WTC11 (cell line): ENCODE measurements around the gene FBXL14.

Experiments
- CTCF ChIP-seq: fragments of 200-600 bp; IDR thresholded peaks from 2 replicates; pipeline ENCODE4 v1.8.0; 2022; ENCODE audit warnings: antibody characterized with exemption
- E2F1 ChIP-seq: sonication (generic); formaldehyde crosslinking; IDR thresholded peaks from 2 replicates; pipeline ENCODE4 v1.8.0; 2022; ENCODE audit warnings: mild to moderate bottlenecking, missing genetic modification reagents
- IRF2 ChIP-seq: sonication (generic); formaldehyde crosslinking; IDR thresholded peaks from 2 replicates; pipeline ENCODE4 v1.8.0; 2022; ENCODE audit warnings: low read depth, missing genetic modification reagents, borderline replicate concordance
- NR1H2 ChIP-seq: sonication (generic); formaldehyde crosslinking; IDR thresholded peaks from 2 replicates; pipeline ENCODE4 v1.9.0; 2021; ENCODE audit warnings: mild to moderate bottlenecking, moderate library complexity, missing genetic modification reagents
- USF1 ChIP-seq: sonication (generic); formaldehyde crosslinking; IDR thresholded peaks from 2 replicates; pipeline ENCODE4 v1.8.0; 2022; ENCODE audit warnings: mild to moderate bottlenecking, missing genetic modification reagents
- ZNF232 ChIP-seq: sonication (generic); formaldehyde crosslinking; IDR thresholded peaks from 2 replicates; pipeline ENCODE4 v1.8.0; 2022; ENCODE audit warnings: mild to moderate bottlenecking, missing genetic modification reagents
- ZNF281 ChIP-seq: sonication (generic); formaldehyde crosslinking; IDR thresholded peaks from 2 replicates; pipeline ENCODE4 v1.8.0; 2023; ENCODE audit warnings: mild to moderate bottlenecking, missing genetic modification reagents

- TF ChIP-seq ZNF232 (CRISPR knock-in tag) = no peak
- no peak for TF ChIP-seq NR1H2 (CRISPR knock-in tag)
- TF ChIP-seq CTCF = no peak
- TF ChIP-seq IRF2 = no peak
- TF ChIP-seq USF1 (CRISPR knock-in tag) = no peak
- TF ChIP-seq E2F1 = no peak
- TF ChIP-seq ZNF281 (CRISPR knock-in tag) = no peak
Measured at GRCh38 chr12:1640328-1641234, 46.2 kb upstream of the FBXL14 start.
